ENCODE results near the gene SIRT3. TPM values are rescaled to one million over a fixed set of nuclear protein-coding genes. Genes with fewer than 3 reads are reported as not detected.
A peak's percentile ranks its signal among the peaks of the same experiment; 100 is the strongest.
"Not testable (repeated sequence)": the region's sequence is repeated elsewhere in the genome, so short reads cannot be mapped to it uniquely, and the experiment has no call there.

The SIRT3 gene
- total and polyA plus RNA-seq, 2 of the 4 experiments (the other 2 are of a cell fraction), result 5.4 to 18.6 TPM

GRCh38 chr11:180242-180641, 55.9 kb downstream of the SIRT3 start:
- no CpG with 5 or more reads among the region's 13 CpGs for WGBS, 2 experiments (ENCODE audit: extremely low coverage in 2 of 2, insufficient read length in 1 of 2)
- BruUV-seq (replicated peaks); DNase-seq; H3K36me3 ChIP-seq (ENCODE audit: control insufficient read depth, insufficient read depth, low read length); H3K18ac ChIP-seq (ENCODE audit: low read depth, low read length); H3K4me3 ChIP-seq (ENCODE audit: insufficient read depth, low read depth, low read length); H3K9ac ChIP-seq (ENCODE audit: low read depth, low read length); H2BK20ac ChIP-seq (ENCODE audit: low read depth, low read length); intact Hi-C loops (cut with micrococcal nuclease); H3K4me1 ChIP-seq (ENCODE audit: control insufficient read depth, insufficient read depth, low read length); H3K4ac ChIP-seq (ENCODE audit: low read depth, low read length); H2BK15ac ChIP-seq (ENCODE audit: low read depth, low read length); H3K27ac ChIP-seq (ENCODE audit: insufficient read depth, low read length); H4K91ac ChIP-seq (ENCODE audit: insufficient read depth, low read depth, low read length); H3K14ac ChIP-seq (replicated peaks; ENCODE audit: low read depth, low read length); H3K79me1 ChIP-seq (ENCODE audit: low read depth in 1 of 2, low read length in 2 of 2); ATAC-seq (ENCODE audit: low read depth); dilution Hi-C loops (cut with HindIII; ENCODE audit: low sequenced_read_pairs, unreplicated experiment); in situ Hi-C loops (cut with MboI; ENCODE audit: low sequenced_read_pairs); H2BK5ac ChIP-seq (ENCODE audit: low read depth, low read length, poor library complexity, severe bottlenecking); H4K20me1 ChIP-seq (ENCODE audit: insufficient read depth, low read length); H3K27me3 ChIP-seq (ENCODE audit: control insufficient read depth, insufficient read depth, low read length); H2AK9ac ChIP-seq (replicated peaks; ENCODE audit: low read depth, low read length, poor library complexity); H3K23ac ChIP-seq (ENCODE audit: low read depth, low read length); H4K8ac ChIP-seq (ENCODE audit: low read depth in 2 of 2, low read length in 2 of 2); POLR2A ChIA-PET (ENCODE audit: unreplicated experiment); H2BK120ac ChIP-seq (ENCODE audit: low read depth, low read length); H4K5ac ChIP-seq (ENCODE audit: low read depth, low read length); H3K56ac ChIP-seq (ENCODE audit: extremely low read depth, insufficient read depth, low read length); CTCF ChIA-PET; H2AK5ac ChIP-seq (ENCODE audit: low read depth, low read length); H3K4me2 ChIP-seq (ENCODE audit: low read depth, low read length); H3K9me3 ChIP-seq (ENCODE audit: control insufficient read depth, insufficient read depth, low read length); H2AFZ ChIP-seq (replicated peaks; ENCODE audit: low read length, poor library complexity); H3K9me1 ChIP-seq (ENCODE audit: insufficient read depth, low read length): not testable (repeated sequence)
- peak; percentile 22; the same call in 1 of the 2 replicates for TF ChIP-seq CTCF (conservative IDR thresholded peaks at IDR 0.05; ENCODE audit: low read depth, low read length)
- peak; percentile 12; the same call in 1 of the 2 replicates for TF ChIP-seq SMC3 (IDR thresholded peaks at IDR 0.05; ENCODE audit: low read depth, low read length)

Other genes with a start within 250 kb of the SIRT3 start
- gene SCGB1C1, start 43.3 kb downstream of the SIRT3 start, total RNA-seq (2012; rRNA removed), result not detected in 2 replicates
- gene SCGB1C1, start 43.3 kb downstream of the SIRT3 start, polyA plus RNA-seq (2012; rRNA removed), result not detected in 2 replicates
- gene BET1L, start 28.9 kb downstream of the SIRT3 start, total RNA-seq (2012; rRNA removed), result 10.0 and 10.8 TPM in 2 replicates
- gene BET1L, start 28.9 kb downstream of the SIRT3 start, polyA plus RNA-seq (2012; rRNA removed), result 82.8 and 90.7 TPM in 2 replicates
- gene RIC8A, start 28.6 kb downstream of the SIRT3 start, total RNA-seq (2012; rRNA removed), result 114 and 129 TPM in 2 replicates
- 188 and 193 TPM in 2 replicates for gene RIC8A, start 28.6 kb downstream of the SIRT3 start, polyA plus RNA-seq (2012; rRNA removed)
- gene PSMD13, start 634 bp upstream of the SIRT3 start, total RNA-seq (2012; rRNA removed), result 217 and 232 TPM in 2 replicates
- gene PSMD13, start 634 bp upstream of the SIRT3 start, polyA plus RNA-seq (2012; rRNA removed), result 177 and 185 TPM in 2 replicates
- gene NLRP6, start 42.1 kb upstream of the SIRT3 start, total RNA-seq (2012; rRNA removed), result not detected in 2 replicates
- gene NLRP6, start 42.1 kb upstream of the SIRT3 start, polyA plus RNA-seq (2012; rRNA removed), result not detected in 2 replicates
- gene PGGHG, start 52.8 kb upstream of the SIRT3 start, total RNA-seq (2012; rRNA removed), result 1.4 and 1.8 TPM in 2 replicates
- gene PGGHG, start 52.8 kb upstream of the SIRT3 start, polyA plus RNA-seq (2012; rRNA removed), result 16.2 and 17.0 TPM in 2 replicates
- not detected in 2 replicates for gene IFITM5, start 63.2 kb upstream of the SIRT3 start, total RNA-seq (2012; rRNA removed)
- not detected in 2 replicates for gene IFITM5, start 63.2 kb upstream of the SIRT3 start, polyA plus RNA-seq (2012; rRNA removed)
- gene IFITM2, start 71.5 kb upstream of the SIRT3 start, total RNA-seq (2012; rRNA removed), result 26.4 and 31.2 TPM in 2 replicates
- 564 and 600 TPM in 2 replicates for gene IFITM2, start 71.5 kb upstream of the SIRT3 start, polyA plus RNA-seq (2012; rRNA removed)
- 14.4 and 24.2 TPM in 2 replicates for gene IFITM1, start 77.7 kb upstream of the SIRT3 start, total RNA-seq (2012; rRNA removed)
- 67.5 and 68.9 TPM in 2 replicates for gene IFITM1, start 77.7 kb upstream of the SIRT3 start, polyA plus RNA-seq (2012; rRNA removed)
- 40.9 and 52.5 TPM in 2 replicates for gene IFITM3, start 84.5 kb upstream of the SIRT3 start, total RNA-seq (2012; rRNA removed)
- gene IFITM3, start 84.5 kb upstream of the SIRT3 start, polyA plus RNA-seq (2012; rRNA removed), result 906 and 1,008 TPM in 2 replicates
- gene B4GALNT4, start 133.2 kb upstream of the SIRT3 start, total RNA-seq (2012; rRNA removed), result 5.2 and 6.1 TPM in 2 replicates
- 38.6 and 45.4 TPM in 2 replicates for gene B4GALNT4, start 133.2 kb upstream of the SIRT3 start, polyA plus RNA-seq (2012; rRNA removed)
- gene PKP3, start 157.9 kb upstream of the SIRT3 start, total RNA-seq (2012; rRNA removed), result 1.4 and 2.2 TPM in 2 replicates
- 1.5 and 2.6 TPM in 2 replicates for gene PKP3, start 157.9 kb upstream of the SIRT3 start, polyA plus RNA-seq (2012; rRNA removed)
- 9.4 and 10.9 TPM in 2 replicates for gene SIGIRR, start 178.7 kb upstream of the SIRT3 start, total RNA-seq (2012; rRNA removed)
- gene SIGIRR, start 178.7 kb upstream of the SIRT3 start, polyA plus RNA-seq (2012; rRNA removed), result 27.6 and 33.8 TPM in 2 replicates
- not detected in 2 replicates for gene ANO9, start 205.7 kb upstream of the SIRT3 start, total RNA-seq (2012; rRNA removed)
- not detected in 2 replicates for gene ANO9, start 205.7 kb upstream of the SIRT3 start, polyA plus RNA-seq (2012; rRNA removed)
- gene PTDSS2, start 213.9 kb upstream of the SIRT3 start, total RNA-seq (2012; rRNA removed), result 21.4 and 23.5 TPM in 2 replicates
- gene PTDSS2, start 213.9 kb upstream of the SIRT3 start, polyA plus RNA-seq (2012; rRNA removed), result 26.6 and 29.8 TPM in 2 replicates

All from IMR-90 (cell line).